Endothelial cell of umbilical vein (primary cell): ENCODE results near the gene ADGRG4. TPM values are rescaled to one million over a fixed set of nuclear protein-coding genes. Genes with fewer than 3 reads are reported as not detected.

Experiments
- BruUV-seq: library from RNA; stranded (reverse); fragments of 400-500 nt; replicated peaks from 2 replicates; lab custom pipeline; 2021; lab: Mats Ljungman, UMichigan
- CTCF ChIA-PET: fragments of 300-600, 350-600 bp; sonication (Branson Sonifier 250); formaldehyde crosslinking; loops from one replicate; lab custom pipeline; 2021; ENCODE audit warnings: antibody characterized with exemption, inconsistent platforms; lab: Charles Lee
- POLR2A ChIA-PET: fragments of 300-600, 350-600 bp; sonication (Branson Sonifier 250); formaldehyde crosslinking; loops from one replicate; lab custom pipeline; 2021; ENCODE audit warnings: antibody characterized with exemption, inconsistent platforms; lab: Charles Lee
- DNase-seq: peaks from one replicate; pipeline ENCODE4 v3.0.0-alpha.2; 2011; ENCODE audit warnings: low read depth, low spot score
- FAIRE-seq: peaks from 2 replicates; lab custom pipeline; 2011; peaks lifted over from hg19 to GRCh38; lab: Jason Lieb, UNC
- H2AFZ ChIP-seq: 2 replicates; pipeline ENCODE4 v1.6.0; 2012; ENCODE audit warnings: low read depth, low read length, control low read depth, inconsistent platforms
- H3K27ac ChIP-seq: 2 replicates; pipeline ENCODE4 v1.5.1; 2011; ENCODE audit warnings: low read depth, mild to moderate bottlenecking, control low read depth, low read length, moderate library complexity; ENCODE audit not compliant: insufficient read depth
- H3K27me3 ChIP-seq, 2 experiments: 2 replicates each; pipeline versions ENCODE4 v1.6.0 to v1.6.1; 2011; ENCODE audit warnings: low read length in 2 of 2, mixed read lengths in 1 of 2; ENCODE audit not compliant: control insufficient read depth in 2 of 2, insufficient read depth in 2 of 2
- H3K36me3 ChIP-seq, 2 experiments: 2 replicates in 1 of 2; 3 replicates in 1 of 2; pipeline ENCODE4 v1.5.1; 2011; ENCODE audit warnings: low read length in 2 of 2, mild to moderate bottlenecking in 1 of 2, moderate library complexity in 1 of 2; ENCODE audit not compliant: control insufficient read depth in 2 of 2, insufficient read depth in 2 of 2; ENCODE audit errors: extremely low read depth in 1 of 2
- H3K4me1 ChIP-seq: 3 replicates; pipeline ENCODE4 v1.5.1; 2011; ENCODE audit warnings: mild to moderate bottlenecking, low read length; ENCODE audit not compliant: control insufficient read depth, insufficient read depth; ENCODE audit errors: extremely low read depth
- H3K4me2 ChIP-seq: 2 replicates; pipeline ENCODE4 v1.6.1; 2011; ENCODE audit warnings: low read length, control low read depth, mixed read lengths; ENCODE audit not compliant: insufficient read depth
- H3K4me3 ChIP-seq, 3 experiments: fragments of 200-600 bp in 1 of 3; sonication (generic), shearing (Covaris generic) in 1 of 3; replicated peaks in 1 of 3; 2 replicates each; pipeline ENCODE4 v1.5.1; 2011 to 2016; ENCODE audit warnings: control low read depth in 3 of 3, low read length in 3 of 3, mild to moderate bottlenecking in 2 of 3, inconsistent platforms in 1 of 3, low read depth in 1 of 3, moderate library complexity in 1 of 3; ENCODE audit not compliant: insufficient read depth in 1 of 3
- H3K79me2 ChIP-seq: 2 replicates; pipeline ENCODE4 v1.6.0; 2012; ENCODE audit warnings: low read length, inconsistent platforms; ENCODE audit not compliant: control insufficient read depth, insufficient read depth
- H3K9ac ChIP-seq: replicated peaks from 2 replicates; pipeline ENCODE3; 2011; ENCODE audit warnings: low read length, control low read depth; ENCODE audit not compliant: insufficient read depth; ENCODE audit errors: extremely low read depth
- H3K9me1 ChIP-seq: replicated peaks from 3 replicates; pipeline ENCODE4 v1.6.0; 2011; ENCODE audit warnings: mild to moderate bottlenecking, low read length; ENCODE audit not compliant: control insufficient read depth, insufficient read depth; ENCODE audit errors: extremely low read depth
- H3K9me3 ChIP-seq: replicated peaks from 2 replicates; pipeline ENCODE4 v1.5.1; 2012; ENCODE audit warnings: low read length, inconsistent platforms; ENCODE audit not compliant: control insufficient read depth, insufficient read depth
- H4K20me1 ChIP-seq: replicated peaks from 2 replicates; pipeline ENCODE3; 2011; ENCODE audit warnings: mild to moderate bottlenecking, low read length; ENCODE audit not compliant: control insufficient read depth, insufficient read depth; ENCODE audit errors: extremely low read depth
- EZH2 ChIP-seq: IDR thresholded peaks from 2 replicates; pipeline ENCODE4 v1.6.1; 2012; ENCODE audit warnings: borderline replicate concordance, low read depth, mild to moderate bottlenecking, moderate library complexity, low read length, inconsistent platforms; ENCODE audit not compliant: severe bottlenecking
- FOS ChIP-seq: IDR thresholded peaks from 2 replicates; pipeline ENCODE4 v1.6.1; 2011; ENCODE audit warnings: mild to moderate bottlenecking, low read length, moderate library complexity, borderline replicate concordance; ENCODE audit not compliant: insufficient read depth
- GATA2 ChIP-seq: IDR thresholded peaks from 2 replicates; pipeline ENCODE4 v1.7.0; 2011; ENCODE audit warnings: low read depth, mild to moderate bottlenecking, moderate library complexity, mixed read lengths, low read length; ENCODE audit not compliant: insufficient read length, insufficient read depth
- JUN ChIP-seq: IDR thresholded peaks from 2 replicates; pipeline ENCODE4 v1.6.1; 2011; ENCODE audit warnings: borderline replicate concordance, low read depth; ENCODE audit not compliant: insufficient read length, insufficient read depth
- MYC ChIP-seq: IDR thresholded peaks from one replicate; pipeline ENCODE4 v1.6.1; 2011; ENCODE audit warnings: mild to moderate bottlenecking, low read depth, low read length
- POLR2A ChIP-seq: IDR thresholded peaks from 2 replicates; pipeline ENCODE4 v1.6.1; 2012; ENCODE audit warnings: low read depth, mild to moderate bottlenecking, control low read depth, low read length
- POLR2AphosphoS5 ChIP-seq: IDR thresholded peaks from 2 replicates; pipeline ENCODE4 v1.6.1; 2012; ENCODE audit warnings: low read depth, mild to moderate bottlenecking, control low read depth, low read length, moderate library complexity; ENCODE audit not compliant: insufficient read depth
- dilution Hi-C: fragments of 300-500 bp; cut with MboI; formaldehyde crosslinking; loops from one replicate; pipeline ENCODE4 v1.15.0; 2019; ENCODE audit warnings: low sequenced_read_pairs; ENCODE audit not compliant: extremely low pct_ligation_motif_present
- intact Hi-C: fragments of 100-400 bp; cut with micrococcal nuclease; formaldehyde crosslinking; loops from one replicate; pipeline ENCODE4 v1.10.0; 2022
- polyA plus RNA-seq, 4 experiments: library from polyadenylated mRNA; depleted of rRNA in 3 of 4; stranded (reverse) in 3 of 4; unstranded in 1 of 4; fragments of >200 nt; gene quantifications; 2 replicates each; pipeline versions ENCODE4 v1.2.1 to v1.2.3, GENCODE V29; 2011 to 2012; ENCODE audit warnings: missing spikeins in 1 of 4
- total RNA-seq: library from RNA; stranded (reverse); gene quantifications from 2 replicates; pipeline ENCODE4 v1.2.3, GENCODE V29; 2021
- TF ChIP-seq, protein P1 (sequence below), 2 donors: IDR thresholded peaks; 1 replicate in 1 of 2; 2 replicates in 1 of 2; pipeline ENCODE4 v1.5.1; 2011; ENCODE audit warnings: low read length in 2 of 2, mild to moderate bottlenecking in 2 of 2, moderate library complexity in 2 of 2, control low read depth in 1 of 2, inconsistent platforms in 1 of 2, low read depth in 1 of 2; ENCODE audit not compliant: insufficient read depth in 1 of 2; ENCODE audit errors: extremely low read depth in 1 of 2
- TF ChIP-seq, protein P2 (sequence below): IDR thresholded peaks from 2 replicates; pipeline ENCODE4 v1.6.1; 2011; ENCODE audit not compliant: insufficient read depth, insufficient read length

Gene ADGRG4
- total and polyA plus RNA-seq, 2 donors (not counting 3 experiments of a cell fraction or from before 2014, with no cell fraction given), result 0.04 to 0.08 TPM

DNA sequence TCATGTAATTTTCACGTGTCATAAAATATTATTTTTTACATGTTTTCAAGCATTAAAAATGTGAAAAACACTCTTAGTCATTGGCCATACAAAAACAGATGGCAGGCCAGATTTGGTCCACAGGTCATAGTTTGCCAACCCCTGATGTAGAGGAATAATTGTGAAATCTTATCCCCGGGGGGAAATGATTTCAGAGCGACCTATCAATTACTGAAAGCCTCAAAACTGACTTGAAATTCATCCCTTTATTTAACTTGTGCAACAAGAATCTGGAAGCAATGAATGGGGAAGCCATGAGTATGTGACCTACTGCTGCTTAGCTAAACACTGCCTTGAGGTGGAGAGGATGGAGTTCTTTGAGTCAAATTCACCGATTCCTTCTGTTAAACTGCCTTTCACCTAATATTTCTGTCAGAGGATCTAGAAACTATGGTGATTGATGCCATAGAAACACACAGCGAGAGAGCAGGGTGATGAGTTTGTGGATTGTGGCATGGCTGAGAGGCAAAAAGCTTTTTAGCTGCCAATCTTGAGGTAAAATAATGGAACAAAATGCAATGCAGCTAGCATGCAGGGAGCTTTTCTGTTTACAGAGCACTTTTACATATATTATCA is 156.6 kb downstream of the ADGRG4 start:
- Histone ChIP-seq H3K79me2 (no peaks in the 10 kb centered on the region), H3K4me3 (no peak overlapping the region), H4K20me1 (no peaks in the 10 kb centered on the region), H3K9me1 (no peaks in the 10 kb centered on the region), H3K27ac (no peak overlapping the region), H3K36me3 (no peaks in the 10 kb centered on the region), H3K27me3 (no peaks in the 10 kb centered on the region), H3K9ac (no peak overlapping the region), H3K9me3 (no peaks in the 10 kb centered on the region), H2AFZ (no peak overlapping the region), H3K4me2 (no peak overlapping the region), H3K4me1 (no peaks in the 10 kb centered on the region)
- DNase-seq (no peak), FAIRE-seq (no peak)
- ChIA-PET CTCF (no interaction called here), POLR2A (no interaction called here)
- intact Hi-C loops (no loop called here), dilution Hi-C loops (no loop called here)
- BruUV-seq, result no TSS peak
- TF ChIP-seq FOS, result no peak
- no peak for TF ChIP-seq GATA2
- TF ChIP-seq, protein P1, sequence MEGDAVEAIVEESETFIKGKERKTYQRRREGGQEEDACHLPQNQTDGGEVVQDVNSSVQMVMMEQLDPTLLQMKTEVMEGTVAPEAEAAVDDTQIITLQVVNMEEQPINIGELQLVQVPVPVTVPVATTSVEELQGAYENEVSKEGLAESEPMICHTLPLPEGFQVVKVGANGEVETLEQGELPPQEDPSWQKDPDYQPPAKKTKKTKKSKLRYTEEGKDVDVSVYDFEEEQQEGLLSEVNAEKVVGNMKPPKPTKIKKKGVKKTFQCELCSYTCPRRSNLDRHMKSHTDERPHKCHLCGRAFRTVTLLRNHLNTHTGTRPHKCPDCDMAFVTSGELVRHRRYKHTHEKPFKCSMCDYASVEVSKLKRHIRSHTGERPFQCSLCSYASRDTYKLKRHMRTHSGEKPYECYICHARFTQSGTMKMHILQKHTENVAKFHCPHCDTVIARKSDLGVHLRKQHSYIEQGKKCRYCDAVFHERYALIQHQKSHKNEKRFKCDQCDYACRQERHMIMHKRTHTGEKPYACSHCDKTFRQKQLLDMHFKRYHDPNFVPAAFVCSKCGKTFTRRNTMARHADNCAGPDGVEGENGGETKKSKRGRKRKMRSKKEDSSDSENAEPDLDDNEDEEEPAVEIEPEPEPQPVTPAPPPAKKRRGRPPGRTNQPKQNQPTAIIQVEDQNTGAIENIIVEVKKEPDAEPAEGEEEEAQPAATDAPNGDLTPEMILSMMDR (IDR thresholded peaks at IDR 0.05; ENCODE audit: extremely low read depth in 1 of 2, insufficient read depth in 1 of 2, low read depth in 1 of 2, low read length in 2 of 2), result no peak

DNA sequence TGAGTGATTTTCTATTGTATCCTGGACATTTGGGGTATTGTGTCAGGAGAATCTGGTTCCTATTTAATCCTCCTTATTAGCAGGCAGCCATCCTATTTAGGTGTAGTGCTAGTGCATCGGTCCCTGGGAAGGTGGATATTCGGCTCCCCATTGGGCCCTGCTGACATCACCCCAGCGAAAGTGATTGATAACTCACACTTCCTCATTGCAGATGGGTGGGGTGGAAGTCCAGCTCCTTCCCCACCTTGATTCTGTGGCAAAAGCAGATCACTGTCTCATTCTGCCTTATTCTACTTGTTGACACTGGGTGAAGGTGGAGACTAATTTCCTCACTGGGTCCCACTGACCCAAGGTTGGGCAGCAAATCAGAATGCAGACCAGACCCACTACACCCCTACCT is 163.8 kb downstream of the ADGRG4 start:
- ChIA-PET CTCF (no interaction called here), POLR2A (no interaction called here)
- no peaks in the 10 kb centered on the region for H4K20me1 ChIP-seq
- H3K4me1 ChIP-seq, result no peaks in the 10 kb centered on the region
- H3K9ac ChIP-seq, result no peak overlapping the region
- no peaks in the 10 kb centered on the region for H3K27me3 ChIP-seq
- intact Hi-C loops, result no loop called here
- H3K9me1 ChIP-seq, result no peaks in the 10 kb centered on the region
- TF ChIP-seq FOS, result no peak
- TF ChIP-seq POLR2AphosphoS5, result no peak
- TF ChIP-seq MYC, result no peak
- TF ChIP-seq, protein P1 (IDR thresholded peaks at IDR 0.05; ENCODE audit: extremely low read depth in 1 of 2, insufficient read depth in 1 of 2, low read depth in 1 of 2, low read length in 2 of 2), result no peak
- TF ChIP-seq, protein P2, sequence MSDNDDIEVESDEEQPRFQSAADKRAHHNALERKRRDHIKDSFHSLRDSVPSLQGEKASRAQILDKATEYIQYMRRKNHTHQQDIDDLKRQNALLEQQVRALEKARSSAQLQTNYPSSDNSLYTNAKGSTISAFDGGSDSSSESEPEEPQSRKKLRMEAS, result no peak
- no peak for TF ChIP-seq GATA2
- TF ChIP-seq EZH2, result no peak
- no peak for TF ChIP-seq POLR2A
- TF ChIP-seq JUN, result no peak
- H3K36me3 ChIP-seq, result no peaks in the 10 kb centered on the region
- BruUV-seq, result no TSS peak
- no peaks in the 10 kb centered on the region for H3K79me2 ChIP-seq
- H3K4me3 ChIP-seq, result no peak overlapping the region
- dilution Hi-C loops, result no loop called here
- H2AFZ ChIP-seq, result no peak overlapping the region
- no peaks in the 10 kb centered on the region for H3K9me3 ChIP-seq
- no peak for DNase-seq
- FAIRE-seq, result no peak
- no peak overlapping the region for H3K4me2 ChIP-seq
- H3K27ac ChIP-seq, result no peak overlapping the region
